HG02852 (cell line): ENCODE measurements around the gene ALOX12.

Source experiments
- ATAC-seq: cut with Tn5 transposase; IDR thresholded peaks from one replicate; pipeline ENCODE4 v1.9.1; 2021; ENCODE audit warnings: mild to moderate bottlenecking, moderate library complexity; ENCODE audit not compliant: unreplicated experiment

Gene ALOX12

DNA sequence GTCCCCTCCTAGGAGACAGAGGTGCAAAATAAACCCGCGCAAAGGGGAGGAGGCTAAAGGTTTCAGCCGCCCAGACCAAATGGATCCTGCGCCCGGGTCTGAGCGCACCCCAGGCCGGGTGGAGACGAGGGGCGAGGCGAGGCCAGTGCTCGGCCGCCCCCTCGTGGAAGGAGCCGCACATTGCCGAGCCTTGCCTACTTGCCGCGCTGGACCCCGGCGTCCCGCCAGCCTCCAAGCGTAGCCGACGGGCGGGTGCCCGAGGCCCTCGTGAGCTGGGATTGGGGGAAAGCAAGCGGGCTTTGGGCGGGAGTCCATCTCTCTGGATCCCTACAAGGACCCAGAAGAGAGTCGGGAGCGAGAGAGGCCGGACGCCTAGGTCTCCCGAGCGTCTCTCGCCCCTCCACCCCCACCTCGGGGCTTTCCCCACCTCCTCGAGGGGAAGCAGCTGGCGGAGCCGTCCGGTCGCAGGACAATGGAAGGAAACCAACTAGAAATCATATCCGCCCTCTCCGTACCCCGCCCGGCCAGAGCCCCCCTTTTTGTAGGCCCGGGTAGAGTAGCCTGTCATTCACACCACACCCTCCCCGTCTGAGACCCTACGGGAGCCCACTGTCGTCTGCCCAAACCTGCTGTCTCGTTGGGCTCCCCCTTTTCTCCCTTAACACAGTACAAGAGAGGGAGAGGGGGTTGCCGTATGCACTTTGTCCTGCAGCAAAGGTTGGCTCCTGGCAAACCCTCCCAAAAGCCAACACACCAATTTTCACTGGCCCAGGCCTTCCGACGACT, 26.3 kb downstream of the ALOX12 start:
- peak; percentile 63 for ATAC-seq

GRCh38 chr17:7022781-7023571, 27.1 kb downstream of the ALOX12 start, which contains the start of gene BCL6B:
Gene BCL6B (plus strand): TSS chr17:7023050. CDS start chr17:7023672, 622 bp downstream.
- no peak for ATAC-seq

DNA sequence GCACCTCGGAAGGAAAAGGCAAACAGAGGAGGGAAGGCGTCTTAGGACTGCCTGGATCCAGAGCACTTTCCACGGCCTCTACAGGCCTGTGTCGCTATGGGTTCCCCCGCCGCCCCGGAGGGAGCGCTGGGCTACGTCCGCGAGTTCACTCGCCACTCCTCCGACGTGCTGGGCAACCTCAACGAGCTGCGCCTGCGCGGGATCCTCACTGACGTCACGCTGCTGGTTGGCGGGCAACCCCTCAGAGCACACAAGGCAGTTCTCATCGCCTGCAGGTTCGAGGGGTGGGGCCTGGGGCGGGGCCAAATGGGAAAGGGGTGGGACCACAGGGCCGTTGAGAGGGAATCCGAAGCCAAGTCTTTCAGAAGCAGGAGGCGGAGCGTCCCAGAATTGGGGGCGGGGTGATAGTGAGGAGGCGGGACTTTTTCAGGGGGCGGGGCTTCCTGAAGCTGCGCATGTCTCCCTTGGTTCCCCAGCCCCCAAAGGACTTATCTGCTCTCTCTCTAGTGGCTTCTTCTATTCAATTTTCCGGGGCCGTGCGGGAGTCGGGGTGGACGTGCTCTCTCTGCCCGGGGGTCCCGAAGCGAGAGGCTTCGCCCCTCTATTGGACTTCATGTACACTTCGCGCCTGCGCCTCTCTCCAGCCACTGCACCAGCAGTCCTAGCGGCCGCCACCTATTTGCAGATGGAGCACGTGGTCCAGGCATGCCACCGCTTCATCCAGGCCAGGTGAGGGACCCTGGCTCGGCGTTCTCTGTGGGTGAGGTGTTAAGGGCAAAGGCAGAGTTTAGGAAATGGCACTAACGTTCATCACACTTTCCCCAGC, 27.9 kb downstream of the ALOX12 start:
- ATAC-seq, result no peak

DNA sequence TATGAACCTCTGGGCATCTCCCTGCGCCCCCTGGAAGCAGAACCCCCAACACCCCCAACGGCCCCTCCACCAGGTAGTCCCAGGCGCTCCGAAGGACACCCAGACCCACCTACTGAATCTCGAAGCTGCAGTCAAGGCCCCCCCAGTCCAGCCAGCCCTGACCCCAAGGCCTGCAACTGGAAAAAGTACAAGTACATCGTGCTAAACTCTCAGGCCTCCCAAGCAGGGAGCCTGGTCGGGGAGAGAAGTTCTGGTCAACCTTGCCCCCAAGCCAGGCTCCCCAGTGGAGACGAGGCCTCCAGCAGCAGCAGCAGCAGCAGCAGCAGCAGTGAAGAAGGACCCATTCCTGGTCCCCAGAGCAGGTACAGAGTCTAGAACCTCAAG, 28.5 kb downstream of the ALOX12 start:
- ATAC-seq, result no peak

DNA sequence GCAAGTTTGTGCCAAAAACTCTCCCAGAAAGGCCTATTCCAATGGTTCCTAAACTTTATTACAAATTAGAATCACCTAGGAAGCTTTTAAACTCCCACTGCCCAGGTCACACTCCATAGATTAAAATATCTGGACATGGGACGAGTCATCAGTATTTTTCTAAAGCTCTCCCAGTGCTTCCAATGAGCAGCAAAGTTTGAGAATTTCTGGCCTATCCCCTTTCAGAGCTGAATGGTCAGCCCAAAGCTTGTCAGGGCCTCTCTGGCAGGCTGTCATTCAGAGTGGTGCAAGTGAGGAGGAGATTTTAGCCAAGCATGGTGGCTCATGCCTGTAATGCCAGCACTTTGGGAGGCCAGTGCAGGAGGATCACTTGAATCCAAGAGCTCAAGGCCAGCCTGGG, 29.4 kb downstream of the ALOX12 start:
- ATAC-seq, result no peak

DNA sequence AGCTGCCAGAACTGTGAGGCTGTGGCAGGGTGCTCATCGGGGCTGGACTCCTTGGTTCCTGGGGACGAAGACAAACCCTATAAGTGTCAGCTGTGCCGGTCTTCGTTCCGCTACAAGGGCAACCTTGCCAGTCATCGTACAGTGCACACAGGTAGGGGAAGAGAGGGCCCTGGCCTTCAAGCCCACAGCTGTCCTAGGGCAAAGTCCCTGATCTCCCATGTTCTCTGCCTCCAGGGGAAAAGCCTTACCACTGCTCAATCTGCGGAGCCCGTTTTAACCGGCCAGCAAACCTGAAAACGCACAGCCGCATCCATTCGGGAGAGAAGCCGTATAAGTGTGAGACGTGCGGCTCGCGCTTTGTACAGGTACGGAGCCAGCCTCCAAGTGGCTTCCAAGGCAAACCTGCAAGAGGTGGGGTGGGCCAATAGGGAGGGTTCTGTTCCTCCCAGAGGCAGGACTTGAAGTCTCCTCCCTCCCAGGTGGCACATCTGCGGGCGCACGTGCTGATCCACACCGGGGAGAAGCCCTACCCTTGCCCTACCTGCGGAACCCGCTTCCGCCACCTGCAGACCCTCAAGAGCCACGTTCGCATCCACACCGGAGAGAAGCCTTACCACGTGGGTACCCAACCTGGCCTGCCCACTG, 30.7 kb downstream of the ALOX12 start:
- no peak for ATAC-seq

- ATAC-seq, result no peak
These were observed 31.5 kb downstream of the ALOX12 start for GRCh38 chr17:7027335-7027734.

GRCh38 chr17:7029096-7029495, 33.2 kb downstream of the ALOX12 start:
- no peak for ATAC-seq

GRCh38 chr17:7029659-7030058, 33.8 kb downstream of the ALOX12 start:
- ATAC-seq, result no peak

DNA sequence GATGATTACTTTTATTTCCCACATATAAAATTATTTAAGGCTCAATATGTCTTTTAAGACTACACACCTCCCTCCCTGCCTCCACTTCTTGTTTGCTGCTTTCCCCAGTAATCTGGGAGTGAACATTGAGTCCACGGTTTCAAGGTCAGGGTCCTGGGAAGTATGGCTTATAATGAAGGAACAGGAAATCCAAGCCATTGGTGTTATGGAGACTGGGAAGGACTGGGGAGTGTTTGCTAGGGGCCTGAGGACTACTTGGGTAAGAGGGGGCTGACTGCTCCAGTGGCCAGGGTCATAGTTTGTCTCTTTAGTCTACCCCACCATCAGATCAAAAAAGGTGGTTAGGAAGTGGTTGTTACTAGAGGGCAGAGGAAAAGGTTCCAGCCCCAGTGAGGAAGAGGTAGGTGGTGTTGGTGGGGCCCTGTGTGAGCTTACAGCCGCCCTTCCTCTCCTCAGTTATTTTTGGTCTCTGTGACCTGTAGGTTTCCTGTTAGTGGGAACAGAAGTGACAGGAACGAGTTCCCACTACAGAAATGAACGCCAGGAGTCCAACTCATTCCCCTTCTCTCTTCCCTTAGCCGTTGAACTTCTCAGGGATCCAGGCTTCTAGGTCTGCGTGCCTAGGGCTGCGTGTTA, 39.2 kb downstream of the ALOX12 start:
- ATAC-seq, result peak; percentile 18

- peak; percentile 86 for ATAC-seq
These were observed 39.9 kb downstream of the ALOX12 start, which contains the start of gene SLC16A13 for GRCh38 chr17:7035591-7036368. Gene SLC16A13 (plus strand): TSS chr17:7036015. CDS start chr17:7036383, 368 bp downstream.

- no peak for ATAC-seq
These were observed 42.4 kb downstream of the ALOX12 start for GRCh38 chr17:7038025-7038862.

- ATAC-seq, result no peak
These were observed 44.0 kb downstream of the ALOX12 start for GRCh38 chr17:7039832-7040231.

DNA sequence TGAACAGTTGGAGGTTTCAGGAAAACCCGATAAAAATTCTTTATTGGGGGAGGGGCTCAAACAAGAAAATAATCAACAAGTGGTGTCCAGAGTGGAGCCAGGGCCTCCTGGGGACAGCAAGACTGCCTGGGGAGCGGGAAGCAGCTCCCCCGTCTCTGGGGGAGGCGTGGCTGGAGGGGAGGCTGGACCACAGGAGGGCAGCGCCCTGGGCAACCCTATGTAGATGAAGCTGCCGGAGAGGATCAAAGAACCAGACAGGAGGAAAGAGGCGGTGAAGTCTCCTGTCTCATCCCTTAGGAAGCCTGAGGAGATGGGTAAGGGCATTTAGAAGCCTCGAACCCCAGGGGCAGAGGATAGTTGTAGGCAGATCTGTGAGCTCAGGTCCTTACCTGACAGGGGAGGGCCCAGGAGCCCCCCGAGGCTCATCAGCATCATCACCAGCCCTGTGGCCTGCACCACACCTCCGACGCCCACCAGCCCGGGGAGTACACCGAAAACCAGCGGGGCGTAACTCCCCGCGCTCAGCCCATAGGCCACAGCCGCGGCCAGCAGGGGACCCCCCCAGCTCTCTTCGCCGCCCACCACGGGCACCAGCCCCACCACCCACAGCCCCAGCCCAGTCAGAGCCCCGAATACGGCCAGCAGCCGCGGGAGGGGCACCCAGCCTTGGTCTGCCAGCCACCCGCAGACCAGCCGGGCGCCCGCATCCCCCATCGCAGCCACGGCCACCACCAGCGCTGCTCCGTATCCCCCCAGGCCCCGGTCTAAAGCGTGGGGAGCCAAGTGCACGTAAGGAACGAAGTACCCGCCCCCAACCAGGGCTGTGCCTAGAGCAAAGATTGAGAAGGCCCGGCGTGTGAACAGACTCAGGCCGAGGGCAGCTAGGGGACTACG, 46.0 kb downstream of the ALOX12 start:
- no peak for ATAC-seq

DNA sequence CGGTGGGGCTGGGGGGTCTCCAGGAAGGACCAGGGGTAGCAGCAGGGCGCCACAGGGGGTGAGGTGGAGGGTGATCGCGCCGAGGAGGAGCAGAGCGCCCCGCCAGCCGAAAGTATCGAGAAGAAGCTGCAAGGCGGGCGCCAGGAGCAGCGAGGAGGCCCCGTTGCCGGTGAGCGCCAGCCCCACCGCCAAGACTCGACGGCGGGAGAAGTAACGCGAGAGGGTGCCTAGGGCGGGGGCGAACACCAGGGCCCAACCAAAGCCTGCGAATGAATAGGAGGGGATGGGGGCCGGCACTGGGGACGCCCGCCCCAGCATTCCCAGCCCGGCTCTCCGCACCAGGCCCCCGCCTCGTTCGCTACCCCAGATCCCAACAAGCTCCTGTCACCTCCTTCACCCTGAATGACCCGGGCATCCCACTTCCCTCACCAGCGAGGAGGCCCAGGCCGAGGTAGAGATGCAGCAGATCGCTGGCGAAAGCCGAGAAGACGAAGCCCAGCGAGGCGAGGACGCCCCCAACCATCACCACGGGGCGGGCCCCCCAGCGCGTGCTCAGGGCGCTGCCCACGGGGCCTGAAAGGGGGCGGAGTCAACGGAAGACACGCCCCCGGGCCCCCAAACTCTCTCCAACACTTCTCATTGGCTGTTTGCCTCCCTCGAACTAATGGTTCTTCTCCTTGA, 46.8 kb downstream of the ALOX12 start:
- no peak for ATAC-seq

DNA sequence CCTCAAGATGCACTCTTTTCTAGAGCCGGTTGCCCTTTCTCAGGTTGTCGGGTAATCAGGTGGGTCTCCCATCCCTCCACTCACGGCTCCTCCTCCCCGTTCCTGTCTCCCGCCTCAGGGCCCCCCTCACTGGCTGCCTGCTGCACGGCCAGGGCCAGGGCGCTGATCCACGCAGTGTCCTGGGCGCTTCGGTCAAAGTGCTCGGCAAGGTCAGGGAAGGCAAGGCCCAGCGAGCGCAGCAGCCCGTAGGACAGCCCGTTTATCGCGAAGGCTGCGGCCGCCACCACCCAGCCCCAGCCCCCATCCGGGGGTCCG, 47.3 kb downstream of the ALOX12 start:
- no peak for ATAC-seq
